H9 (cell line): ENCODE measurements around the gene SMYD1. TPM values are rescaled to one million over a fixed set of nuclear protein-coding genes. Genes with fewer than 3 reads are reported as not detected.

Source experiments
- DNase-seq: peaks from one replicate; pipeline ENCODE4 v3.0.0-alpha.2; 2017
- H2AFZ ChIP-seq: one replicate; pipeline ENCODE4 v1.6.1; 2013; ENCODE audit warnings: mild to moderate bottlenecking, low read length, control low read depth, moderate library complexity
- H2AK5ac ChIP-seq: 2 replicates; pipeline ENCODE4 v1.6.1; 2013; ENCODE audit warnings: low read length, control low read depth, mixed read lengths; ENCODE audit not compliant: insufficient read length
- H2BK120ac ChIP-seq: one replicate; pipeline ENCODE4 v1.6.1; 2013; ENCODE audit warnings: low read depth, mild to moderate bottlenecking, low read length, control low read depth, inconsistent platforms; ENCODE audit not compliant: poor library complexity, severe bottlenecking
- H2BK12ac ChIP-seq: 2 replicates; pipeline ENCODE4 v1.6.1; 2013; ENCODE audit warnings: low read length, control low read depth, mixed read lengths, low read depth; ENCODE audit not compliant: insufficient read length
- H2BK15ac ChIP-seq: 2 replicates; pipeline ENCODE4 v1.6.1; 2013; ENCODE audit warnings: low read depth, low read length, control low read depth
- H2BK20ac ChIP-seq: one replicate; pipeline ENCODE4 v1.6.1; 2013; ENCODE audit warnings: low read depth, mild to moderate bottlenecking, low read length, control low read depth, inconsistent platforms; ENCODE audit not compliant: poor library complexity, severe bottlenecking
- H2BK5ac ChIP-seq: 2 replicates; pipeline ENCODE4 v1.6.1; 2013; ENCODE audit warnings: low read length, control low read depth, mixed read lengths; ENCODE audit not compliant: insufficient read length
- H3K14ac ChIP-seq: 2 replicates; pipeline ENCODE4 v1.6.1; 2013; ENCODE audit warnings: low read length, control low read depth; ENCODE audit not compliant: insufficient read depth
- H3K18ac ChIP-seq: 2 replicates; pipeline ENCODE4 v1.6.1; 2013; ENCODE audit warnings: low read depth, mild to moderate bottlenecking, mixed read lengths, low read length, control low read depth; ENCODE audit not compliant: insufficient read length
- H3K23ac ChIP-seq: 2 replicates; pipeline ENCODE4 v1.6.1; 2013; ENCODE audit warnings: low read length, control low read depth, mixed read lengths, low read depth; ENCODE audit not compliant: insufficient read length
- H3K23me2 ChIP-seq: 2 replicates; pipeline ENCODE4 v1.6.1; 2013; ENCODE audit warnings: low read depth, mild to moderate bottlenecking, mixed read lengths, low read length, control low read depth; ENCODE audit not compliant: insufficient read length, poor library complexity, severe bottlenecking
- H3K27ac ChIP-seq: 2 replicates; pipeline ENCODE4 v1.5.1; 2013; ENCODE audit warnings: low read length, control low read depth, mixed read lengths, low read depth; ENCODE audit not compliant: insufficient read length
- H3K27me3 ChIP-seq: 2 replicates; pipeline ENCODE4 v1.6.1; 2013; ENCODE audit warnings: low read length, control low read depth, inconsistent platforms; ENCODE audit not compliant: insufficient read depth
- H3K4ac ChIP-seq: 2 replicates; pipeline ENCODE4 v1.6.1; 2013; ENCODE audit warnings: low read depth, mild to moderate bottlenecking, control low read depth, inconsistent platforms, low read length, moderate library complexity
- H3K4me1 ChIP-seq: 2 replicates; pipeline ENCODE4 v1.6.1; 2013; ENCODE audit warnings: low read length, control low read depth, inconsistent platforms; ENCODE audit not compliant: insufficient read depth
- H3K4me2 ChIP-seq: 2 replicates; pipeline ENCODE4 v1.6.1; 2013; ENCODE audit warnings: low read length, control low read depth, mixed read lengths; ENCODE audit not compliant: insufficient read length, insufficient read depth
- H3K56ac ChIP-seq: 2 replicates; pipeline ENCODE4 v1.6.1; 2013; ENCODE audit warnings: low read depth, mild to moderate bottlenecking, mixed read lengths, low read length, control low read depth; ENCODE audit not compliant: insufficient read length
- H3K79me1 ChIP-seq: 2 replicates; pipeline ENCODE4 v1.6.1; 2013; ENCODE audit warnings: low read depth, mild to moderate bottlenecking, moderate library complexity, low read length, control low read depth, inconsistent platforms; ENCODE audit not compliant: insufficient read depth, poor library complexity, severe bottlenecking
- H3K79me2 ChIP-seq: 2 replicates; pipeline ENCODE4 v1.6.1; 2013; ENCODE audit warnings: low read length, control low read depth, inconsistent platforms; ENCODE audit not compliant: insufficient read depth
- H3K9ac ChIP-seq: 2 replicates; pipeline ENCODE4 v1.6.1; 2013; ENCODE audit warnings: low read length, control low read depth, mixed read lengths; ENCODE audit not compliant: insufficient read length; ENCODE audit errors: extremely low read depth
- H3K9me3 ChIP-seq: one replicate; pipeline ENCODE4 v1.6.1; 2013; ENCODE audit warnings: low read depth, low read length, inconsistent platforms; ENCODE audit not compliant: control insufficient read depth
- H3T11ph ChIP-seq: one replicate; pipeline ENCODE4 v1.6.1; 2013; ENCODE audit warnings: mild to moderate bottlenecking, low read length, control low read depth, inconsistent platforms
- H4K20me1 ChIP-seq: one replicate; pipeline ENCODE4 v1.6.1; 2013; ENCODE audit not compliant: control insufficient read depth, insufficient read length, insufficient read depth
- H4K5ac ChIP-seq: 2 replicates; pipeline ENCODE4 v1.6.1; 2013; ENCODE audit warnings: low read depth, mild to moderate bottlenecking, mixed read lengths, low read length, control low read depth; ENCODE audit not compliant: insufficient read length
- H4K8ac ChIP-seq: replicated peaks from 2 replicates; pipeline ENCODE4 v1.6.1; 2013; ENCODE audit warnings: low read length, control low read depth, mixed read lengths, low read depth; ENCODE audit not compliant: insufficient read length
- H4K91ac ChIP-seq: 2 replicates; pipeline ENCODE4 v1.6.1; 2013; ENCODE audit warnings: low read depth, mild to moderate bottlenecking, moderate library complexity, mixed read lengths, low read length, control low read depth; ENCODE audit not compliant: insufficient read length
- H3K27ac Mint-ChIP-seq, 3 experiments: 2 replicates in 2 of 3; 3 replicates in 1 of 3; pipeline ENCODE4 v1.8.0; 2020 to 2021; ENCODE audit warnings: mixed read lengths in 3 of 3, mild to moderate bottlenecking in 1 of 3, moderate library complexity in 1 of 3
- H3K27me3 Mint-ChIP-seq: 2 replicates; pipeline ENCODE4 v1.8.0; 2021; ENCODE audit warnings: low read depth, mild to moderate bottlenecking, moderate library complexity, mixed read lengths
- H3K36me3 Mint-ChIP-seq, 3 experiments: 2 replicates in 2 of 3; 3 replicates in 1 of 3; pipeline ENCODE4 v1.8.0; 2020 to 2021; ENCODE audit warnings: low read depth in 3 of 3, mixed read lengths in 3 of 3; ENCODE audit not compliant: insufficient read depth in 1 of 3
- H3K4me1 Mint-ChIP-seq, 2 experiments: 2 replicates each; pipeline ENCODE4 v1.8.0; 2020; ENCODE audit warnings: mixed read lengths in 2 of 2
- H3K4me3 Mint-ChIP-seq, 2 experiments: 2 replicates in 1 of 2; 3 replicates in 1 of 2; pipeline ENCODE4 v1.8.0; 2020 to 2021; ENCODE audit warnings: mild to moderate bottlenecking in 2 of 2, mixed read lengths in 2 of 2, moderate library complexity in 1 of 2
- H3K9me3 Mint-ChIP-seq, 2 experiments: 2 replicates in 1 of 2; 3 replicates in 1 of 2; pipeline ENCODE4 v1.8.0; 2020; ENCODE audit warnings: mild to moderate bottlenecking in 2 of 2, mixed read lengths in 2 of 2, moderate library complexity in 1 of 2
- CTCF ChIP-seq: fragments of 200-600 bp; sonication (generic); conservative IDR thresholded peaks from 3 replicates; pipeline ENCODE4 v1.8.0; 2021; ENCODE audit warnings: antibody characterized with exemption, mild to moderate bottlenecking
- total RNA-seq: library from RNA; stranded (reverse); gene quantifications from 2 replicates; pipeline ENCODE4 v1.2.1, GENCODE V29; 2021

SMYD1 gene
- total RNA-seq, 1 experiment from 2014 or later = not detected

- no peaks in the 10 kb centered on the region for H3K4me1 ChIP-seq
- H2BK12ac ChIP-seq = no peak overlapping the region
- no peak overlapping the region for H3K18ac ChIP-seq
- TF ChIP-seq CTCF = no peak
- Mint-ChIP-seq H3K27me3 (peaks cover 4% of the 10 kb centered on the region), H3K36me3 (peaks cover 2 to 16% (median 2%) of the 10 kb centered on the region in 3 experiments; a peak in 4 of 7 replicates), H3K4me1 (no peaks in the 10 kb centered on the region), H3K4me3 (no peak overlapping the region), H3K27ac (no peak overlapping the region), H3K9me3 (peaks cover 18 to 19% of the 10 kb centered on the region in 2 experiments)
- no peak overlapping the region for H2BK5ac ChIP-seq
- no peaks in the 10 kb centered on the region for H3K79me2 ChIP-seq
- H4K91ac ChIP-seq = no peak overlapping the region
- no peak overlapping the region for H3K9ac ChIP-seq
- no peak overlapping the region for H3K56ac ChIP-seq
- H3K9me3 ChIP-seq = no peaks in the 10 kb centered on the region
- no peak overlapping the region for H3K4ac ChIP-seq
- no peak overlapping the region for H3K14ac ChIP-seq
- no peaks in the 10 kb centered on the region for H3K27me3 ChIP-seq
- no peaks in the 10 kb centered on the region for H3K23me2 ChIP-seq
- no peak overlapping the region for H2AFZ ChIP-seq
- no peak overlapping the region for H3K27ac ChIP-seq
- H4K5ac ChIP-seq = no peak overlapping the region
- DNase-seq = no peak
- H2BK120ac ChIP-seq = no peak overlapping the region
- H2BK20ac ChIP-seq = no peak overlapping the region
- H4K20me1 ChIP-seq = no peaks in the 10 kb centered on the region
- no peak overlapping the region for H3K4me2 ChIP-seq
- no peak overlapping the region for H2AK5ac ChIP-seq
- no peak overlapping the region for H3K23ac ChIP-seq
- no peak overlapping the region for H3T11ph ChIP-seq
- H4K8ac ChIP-seq = no peak overlapping the region
- no peak overlapping the region for H2BK15ac ChIP-seq
- no peaks in the 10 kb centered on the region for H3K79me1 ChIP-seq
Measured at GRCh38 chr2:88148929-88149438, 81.4 kb downstream of the SMYD1 start.
